Activated T-cell treated with anti-CD3 and anti-CD28 coated beads, Interleukin-2, amount 50 U/mL, for 1 hour (primary cell): ENCODE results near the gene RAP1GAP2.

Experiments used
- DNase-seq: peaks from one replicate; pipeline ENCODE4 v3.0.0-alpha.2; 2020

Gene RAP1GAP2

GRCh38 chr17:2786176-2786881 is 9.9 kb upstream of the RAP1GAP2 start:
- peak; percentile 95 for DNase-seq

- DNase-seq, result no peak
Measured at GRCh38 chr17:2789700-2790099, 6.5 kb upstream of the RAP1GAP2 start.

DNA sequence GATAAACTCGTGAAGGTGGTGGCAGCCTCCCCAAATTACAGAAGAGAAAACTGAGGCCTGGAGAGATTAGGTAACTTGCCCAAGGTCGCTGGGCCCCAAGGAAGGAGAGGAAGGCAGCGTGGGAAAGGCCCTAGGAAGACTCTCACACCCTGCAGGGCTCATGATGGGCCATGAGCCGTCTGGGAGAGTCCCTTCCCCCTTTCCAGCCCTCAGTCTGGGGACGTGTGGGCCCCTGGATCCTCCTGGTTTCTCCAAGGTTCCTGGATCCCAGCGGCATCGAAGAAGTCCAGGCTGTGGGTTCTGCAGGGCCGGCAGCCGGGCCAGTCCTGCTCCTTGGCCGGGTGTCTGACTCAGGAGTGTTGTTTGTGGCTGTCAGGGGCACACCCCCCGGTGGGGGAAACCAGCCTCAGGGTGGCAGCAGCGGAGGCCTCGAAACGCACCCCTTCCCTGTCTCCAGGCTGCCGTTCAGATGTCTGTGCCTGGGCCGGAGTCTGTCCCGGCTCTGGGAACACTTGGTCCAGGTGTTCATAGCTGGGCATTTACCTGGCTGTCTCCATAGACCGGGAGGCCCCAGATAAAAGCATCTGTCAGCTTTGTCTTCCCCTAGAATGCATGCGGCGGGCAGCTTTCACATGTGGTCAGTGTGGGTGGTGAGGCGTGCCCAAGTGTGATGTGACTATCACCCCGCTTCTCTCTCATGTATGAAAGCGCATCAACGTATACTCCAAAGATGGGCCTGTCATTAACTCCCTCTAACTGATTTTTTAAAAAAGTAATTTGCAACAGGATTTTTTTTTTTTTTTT is 3.7 kb upstream of the RAP1GAP2 start:
- peak; percentile 63 for DNase-seq

- DNase-seq, result no peak
Measured at GRCh38 chr17:2794111-2794803, 2.0 kb upstream of the RAP1GAP2 start.

DNA sequence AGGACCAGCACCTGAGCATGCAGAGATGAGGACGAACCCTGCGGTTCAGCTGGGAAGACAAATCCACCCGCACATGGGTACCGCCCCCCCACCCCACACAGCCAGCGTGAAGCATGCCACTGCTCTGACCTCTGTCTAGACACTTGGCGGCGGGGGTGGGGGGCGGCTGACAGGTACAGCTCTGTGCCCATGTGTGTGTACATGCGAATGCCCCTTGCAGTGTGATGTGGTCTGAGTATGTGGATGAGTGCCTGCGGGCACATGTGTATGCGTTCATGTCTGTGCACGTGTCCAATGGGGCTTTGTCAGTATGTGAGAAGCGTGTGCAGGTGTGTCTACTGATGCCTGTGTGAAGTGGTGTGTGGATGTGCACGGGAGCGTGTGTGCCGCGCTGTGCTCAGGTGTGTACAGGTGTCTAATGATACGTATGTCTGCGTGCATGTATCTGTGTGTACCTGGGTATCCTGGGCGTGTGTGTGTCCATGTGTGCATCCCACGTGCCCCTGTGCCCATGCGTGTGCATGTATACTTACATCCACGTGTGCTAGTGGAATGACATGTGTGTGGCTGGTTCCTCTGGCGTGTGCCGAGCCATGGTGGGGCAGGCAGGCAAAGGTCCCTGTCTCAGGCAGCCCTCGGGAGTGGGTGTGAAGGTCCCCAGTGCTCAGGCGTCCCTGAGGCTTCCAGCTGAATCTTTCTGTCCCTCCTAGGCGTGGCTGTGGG is 636 bp upstream of the RAP1GAP2 start:
- no peak for DNase-seq

GRCh38 chr17:2797226-2797625 is 988 bp downstream of the RAP1GAP2 start:
- no peak for DNase-seq

- DNase-seq, result no peak
Measured at GRCh38 chr17:2797637-2798036, 1.4 kb downstream of the RAP1GAP2 start.

- DNase-seq, result no peak
Measured at GRCh38 chr17:2798188-2798587, 1.9 kb downstream of the RAP1GAP2 start.

DNA sequence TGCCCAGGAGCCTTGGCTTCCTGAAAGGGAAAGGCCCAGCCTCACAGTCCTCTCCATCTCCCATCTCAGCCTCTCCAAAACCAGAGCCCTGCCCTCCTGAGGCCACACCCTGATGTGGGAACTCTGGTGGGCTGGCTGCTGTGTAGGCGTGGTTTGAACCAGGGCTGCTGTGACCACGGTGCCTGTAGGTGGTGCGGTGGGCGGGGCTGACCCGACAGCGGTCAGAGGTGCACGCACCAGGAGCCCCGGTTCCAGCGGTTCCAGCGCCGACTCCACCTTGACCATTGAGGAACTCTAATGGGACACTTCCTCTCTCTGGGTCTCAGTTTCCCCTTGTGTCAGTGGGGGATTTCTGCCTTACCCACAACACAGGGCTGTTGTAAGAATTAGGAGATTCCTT is 2.4 kb downstream of the RAP1GAP2 start:
- no peak for DNase-seq

DNA sequence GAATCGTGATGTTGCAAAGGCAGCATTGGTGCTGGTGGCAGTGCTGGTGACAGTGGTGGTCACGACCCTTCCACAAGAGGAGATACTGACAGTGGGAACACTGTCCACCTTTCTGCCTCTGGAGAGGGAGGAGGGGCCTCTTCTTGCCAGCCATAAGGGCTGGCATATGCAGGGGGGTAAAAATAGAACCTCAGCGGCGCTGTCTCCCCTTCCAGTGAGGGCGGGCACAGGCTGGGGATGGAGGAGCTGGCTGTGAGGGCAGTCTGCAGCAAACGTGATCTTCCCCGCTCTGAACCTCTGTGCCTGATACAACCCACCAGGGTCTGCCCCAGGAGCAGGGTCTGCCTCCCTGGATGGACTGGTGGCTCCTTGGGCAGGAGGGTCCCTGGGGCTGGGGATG is 3.4 kb downstream of the RAP1GAP2 start:
- DNase-seq, result no peak

DNA sequence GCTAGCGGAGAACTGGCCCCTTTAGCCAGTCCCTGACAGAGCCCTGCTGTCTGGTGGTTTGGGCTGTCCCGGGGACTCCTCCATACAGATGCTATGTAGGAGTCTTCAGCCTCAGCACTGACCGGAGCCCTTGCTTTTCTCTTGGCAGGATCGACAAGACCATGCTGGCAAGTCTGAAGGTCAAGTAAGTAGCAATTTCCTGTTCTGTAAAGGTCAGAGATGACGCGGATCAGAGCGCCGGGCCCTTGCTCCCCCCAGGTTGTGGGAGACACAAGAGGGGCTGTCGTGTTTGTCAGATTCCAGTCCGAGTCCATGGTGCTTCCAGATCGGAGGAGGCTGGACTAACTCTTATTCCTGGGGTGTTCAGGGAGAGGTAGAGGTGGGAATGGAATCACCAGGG is 4.1 kb downstream of the RAP1GAP2 start:
- DNase-seq, result no peak

DNA sequence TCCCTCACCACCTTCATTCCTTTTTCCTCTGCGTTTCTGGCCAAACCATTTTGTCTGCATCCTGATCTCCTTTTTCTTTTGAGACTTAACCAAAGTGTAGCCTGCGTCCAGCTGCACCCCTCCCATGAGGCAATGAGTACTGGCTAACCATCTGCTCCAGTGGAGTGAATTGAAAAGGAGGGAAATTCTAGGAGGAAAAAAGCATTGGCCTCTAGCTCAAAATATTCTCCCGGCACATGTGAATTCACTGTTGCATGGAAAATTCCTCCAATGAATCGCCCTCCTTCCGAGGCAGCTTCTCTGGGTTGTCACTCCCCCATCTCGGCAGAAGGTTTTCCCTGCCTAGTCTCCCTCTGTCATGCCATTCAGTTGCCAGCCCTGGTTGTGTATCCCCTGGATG is 5.6 kb downstream of the RAP1GAP2 start:
- no peak for DNase-seq

GRCh38 chr17:2802574-2802973 is 6.3 kb downstream of the RAP1GAP2 start:
- no peak for DNase-seq

DNA sequence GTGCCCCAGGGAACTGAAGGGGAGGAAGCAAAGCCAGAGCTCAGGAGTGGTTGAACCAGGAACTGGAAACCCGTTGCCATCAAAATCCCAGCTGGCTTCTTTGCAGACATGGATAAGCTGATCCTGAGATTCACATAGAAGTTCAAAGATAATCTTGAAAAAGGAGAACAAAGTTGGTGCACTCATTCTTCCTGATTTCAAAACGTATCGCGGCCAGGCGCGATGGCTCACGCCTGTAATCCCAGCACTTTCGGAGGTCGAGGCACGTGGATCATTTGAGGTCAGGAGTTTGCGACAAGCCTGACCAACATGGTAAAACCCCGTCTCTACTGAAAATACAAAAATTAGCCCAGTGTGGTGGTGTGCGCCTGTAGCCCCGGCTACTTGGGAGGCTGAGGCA is 7.1 kb downstream of the RAP1GAP2 start:
- DNase-seq, result no peak

DNA sequence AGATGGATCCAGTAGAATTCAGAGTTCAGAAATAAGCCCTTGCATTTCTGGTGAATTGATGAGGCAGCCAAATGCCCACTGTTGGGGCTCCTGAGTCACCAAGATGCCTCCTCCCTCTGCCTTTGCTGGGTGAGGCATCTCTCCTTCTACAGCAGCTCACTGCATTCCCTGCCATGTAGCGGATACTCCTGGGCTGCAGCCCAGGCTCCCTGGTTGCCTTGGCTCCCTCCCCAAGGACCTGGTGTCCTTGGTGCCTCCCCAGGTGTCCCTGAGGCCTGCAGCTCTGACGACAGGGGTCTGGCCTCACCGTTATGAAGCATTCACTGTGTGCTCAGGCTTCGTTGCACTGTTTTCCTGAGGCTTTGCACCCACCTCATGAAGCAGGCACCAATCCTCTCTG is 7.7 kb downstream of the RAP1GAP2 start:
- no peak for DNase-seq

DNA sequence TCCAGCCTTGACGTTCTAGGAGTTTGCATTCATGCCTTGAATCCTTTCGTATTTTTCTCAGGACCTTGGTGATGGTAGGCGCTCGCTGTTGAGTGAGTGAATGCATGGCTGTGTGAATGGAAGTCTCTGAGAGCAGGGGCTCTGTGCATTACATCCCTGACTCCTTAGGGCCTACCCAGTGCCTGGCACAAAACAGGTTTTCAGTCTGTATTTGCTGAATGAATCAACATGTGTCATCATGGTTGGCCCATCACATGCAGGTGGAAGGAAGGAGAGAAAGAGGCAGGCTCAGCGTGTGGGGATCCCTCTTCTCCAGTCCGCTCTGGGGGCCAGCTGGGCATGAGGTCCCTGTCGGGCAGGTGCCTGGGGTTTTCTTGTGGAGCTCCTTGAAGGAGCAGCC is 8.7 kb downstream of the RAP1GAP2 start:
- DNase-seq, result no peak

GRCh38 chr17:2805961-2806360 is 9.7 kb downstream of the RAP1GAP2 start:
- no peak for DNase-seq

- DNase-seq, result no peak
Measured at GRCh38 chr17:2808367-2809335, 12.4 kb downstream of the RAP1GAP2 start.

GRCh38 chr17:2809337-2809736 is 13.1 kb downstream of the RAP1GAP2 start:
- no peak for DNase-seq

- DNase-seq, result no peak
Measured at GRCh38 chr17:2814049-2814448, 17.8 kb downstream of the RAP1GAP2 start.

DNA sequence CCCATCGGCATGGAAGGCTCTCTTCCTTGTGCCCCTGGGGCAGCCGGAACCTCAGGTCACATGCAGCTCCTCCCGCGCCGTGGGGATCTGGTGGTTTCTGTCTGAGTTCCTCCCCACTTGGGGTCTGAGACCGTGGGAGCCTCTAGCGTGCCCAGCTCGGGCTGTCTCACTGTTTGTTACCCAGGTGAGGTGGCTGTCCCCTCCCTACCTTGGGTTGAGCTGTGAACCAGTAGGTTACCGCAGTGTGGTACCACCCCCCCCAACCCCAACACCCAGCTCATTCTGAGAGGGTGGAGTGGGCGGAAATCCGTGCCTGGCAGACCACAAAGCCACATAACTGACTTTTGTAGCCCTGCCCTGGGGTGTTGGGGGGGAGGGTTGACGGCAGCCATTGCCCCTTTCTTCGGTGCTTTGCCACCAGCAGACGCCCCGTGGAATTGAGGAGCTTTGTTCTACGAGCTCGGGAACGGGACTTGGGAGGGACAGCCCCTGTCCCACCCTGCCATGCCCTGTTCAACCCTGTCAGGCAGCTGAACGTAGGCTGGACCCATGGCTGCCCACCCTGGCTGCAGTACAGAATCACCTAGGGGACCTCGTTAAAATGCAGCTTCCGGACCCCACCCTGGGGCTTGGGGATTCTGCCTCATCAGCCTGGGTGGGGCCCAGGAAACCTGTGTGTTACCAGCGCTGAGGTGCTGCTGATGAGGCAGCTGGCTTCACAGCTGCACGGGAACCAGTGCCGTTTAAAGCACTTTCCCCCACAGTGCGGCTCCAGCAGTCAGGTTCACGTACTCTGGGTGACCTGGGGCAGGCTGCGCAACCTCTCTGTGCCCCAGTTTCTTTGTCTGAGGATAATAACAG is 18.5 kb downstream of the RAP1GAP2 start:
- peak; percentile 91 for DNase-seq
